GM21737 (cell line): ENCODE data around the gene APOC1.
"Not testable (repeated sequence)": the region's sequence is repeated elsewhere in the genome, so short reads cannot be mapped to it uniquely, and the experiment has no call there.

Experiments used
- ATAC-seq: cut with Tn5 transposase; IDR thresholded peaks from one replicate; pipeline ENCODE4 v1.9.1; 2021; ENCODE audit warnings: mild to moderate bottlenecking, moderate library complexity; ENCODE audit not compliant: unreplicated experiment

Gene APOC1

GRCh38 chr19:44914433-44915206, at the start of gene APOC1:
Gene APOC1, plus strand, starts transcription at chr19:44914608. Its CDS starts 284 bp downstream, at chr19:44914892.
- ATAC-seq, result peak; percentile 81

- no peak for ATAC-seq
Measured at GRCh38 chr19:44865196-44865767, 49.1 kb upstream of the APOC1 start.

- no peak for ATAC-seq
Measured at GRCh38 chr19:44866664-44867063, 47.7 kb upstream of the APOC1 start.

GRCh38 chr19:44867578-44867977, 46.8 kb upstream of the APOC1 start:
- ATAC-seq, result no peak

GRCh38 chr19:44869733-44870470, 44.5 kb upstream of the APOC1 start:
- ATAC-seq, result no peak

- no peak for ATAC-seq
Measured at GRCh38 chr19:44871809-44872208, 42.6 kb upstream of the APOC1 start.

GRCh38 chr19:44872661-44873060, 41.7 kb upstream of the APOC1 start:
- no peak for ATAC-seq

GRCh38 chr19:44874317-44874716, 40.1 kb upstream of the APOC1 start:
- ATAC-seq, result no peak

- ATAC-seq, result no peak
Measured at GRCh38 chr19:44875666-44876451, 38.5 kb upstream of the APOC1 start.

GRCh38 chr19:44876930-44877535, 37.4 kb upstream of the APOC1 start:
- ATAC-seq, result no peak

GRCh38 chr19:44878120-44878865, 36.1 kb upstream of the APOC1 start:
- ATAC-seq, result no peak

GRCh38 chr19:44879309-44880065, 34.9 kb upstream of the APOC1 start:
- ATAC-seq, result no peak

- ATAC-seq, result no peak
Measured at GRCh38 chr19:44882063-44882462, 32.3 kb upstream of the APOC1 start.

- not testable (repeated sequence) for ATAC-seq
Measured at GRCh38 chr19:44882619-44883397, 31.6 kb upstream of the APOC1 start.

- ATAC-seq, result no peak
Measured at GRCh38 chr19:44883922-44884321, 30.5 kb upstream of the APOC1 start.

GRCh38 chr19:44884566-44884965, 29.8 kb upstream of the APOC1 start:
- no peak for ATAC-seq

- ATAC-seq, result no peak
Measured at GRCh38 chr19:44886141-44886540, 28.3 kb upstream of the APOC1 start.

- ATAC-seq, result no peak
Measured at GRCh38 chr19:44887648-44888047, 26.8 kb upstream of the APOC1 start.
